Pancreas (tissue), 10 donors: ENCODE data around the gene PRR14L. TPM values are rescaled to one million over a fixed set of nuclear protein-coding genes. Genes with fewer than 3 reads are reported as not detected.
"Not testable (repeated sequence)": the region's sequence is repeated elsewhere in the genome, so short reads cannot be mapped to it uniquely, and the experiment has no call there.

ENCODE experiments used
- ATAC-seq, 4 donors: fragments of 200-7000 bp; cut with Tn5 transposase; one replicate each; pipeline versions ENCODE4 v1.8.0 to v1.9.1; 2020; ENCODE audit warnings: mild to moderate bottlenecking in 4 of 4, moderate library complexity in 4 of 4
- DNase-seq, 6 donors: peaks; one replicate each; pipeline ENCODE4 v3.0.0-alpha.2; 2020
- FAIRE-seq: peaks from 2 replicates; lab custom pipeline; 2012; peaks lifted over from hg19 to GRCh38; lab: Jason Lieb, UNC
- H3K27ac ChIP-seq, 4 donors: fragments of 200-600 bp; sonication (generic); 1 replicate in 3 of 4; 2 replicates in 1 of 4; pipeline versions ENCODE4 v1.5.0 to v1.8.0; 2020
- H3K27me3 ChIP-seq, 4 donors: fragments of 200-600 bp; one replicate each; pipeline ENCODE4 v1.8.0; 2021
- H3K36me3 ChIP-seq, 3 donors: fragments of 200-600 bp; sonication (generic) in 1 of 3; one replicate each; pipeline versions ENCODE4 v1.5.0 to v1.8.0; 2020 to 2021
- H3K4me1 ChIP-seq, 3 donors: fragments of 200-600 bp; one replicate each; pipeline ENCODE4 v1.8.0; 2021
- H3K4me3 ChIP-seq, 4 donors: fragments of 200-600 bp; sonication (generic) in 2 of 4; one replicate each; pipeline versions ENCODE4 v1.5.0 to v1.8.0; 2020 to 2021
- H3K9me3 ChIP-seq, 4 donors: fragments of 200-600 bp; one replicate each; pipeline ENCODE4 v1.8.0; 2021
- CTCF ChIP-seq, 4 donors: fragments of 200-600 bp; sonication (generic) in 3 of 4; IDR thresholded peaks; one replicate each; pipeline versions ENCODE4 v1.5.0 to v1.8.0; 2021; ENCODE audit warnings: antibody characterized with exemption in 4 of 4
- WGBS, 2 donors: extraction: QIAGEN DNeasy Blood & Tissue Kit; methylation state at CpG; one replicate each; pipeline ENCODE4 v1.1.7; 2013; 5-methylcytosine and 5-hydroxymethylcytosine counted together
- intact Hi-C, 3 donors: fragments of 100-400 bp; cut with DNase I; formaldehyde crosslinking; loops; one replicate each; pipeline versions ENCODE4 v1.11.1 to v1.14.2; 2022
- polyA plus RNA-seq, 2 donors: library from polyadenylated mRNA; stranded (reverse); fragments of 200-250 nt; gene quantifications; one replicate each; pipeline ENCODE4 v1.2.3, GENCODE V29; 2013
- total RNA-seq, 6 donors: library from RNA; stranded (reverse); fragmentation: NEBNext Ultra II Directional in 4 of 6; extraction: Animal tissue kit (Norgen Biotek cat#: 25700) in 4 of 6; gene quantifications; one replicate each; pipeline versions ENCODE4 v1.2.1 to v1.2.4, GENCODE V29; 2021 to 2023
- donor health status: healthy with polysubstance abuse.
- donor health status: DM: no; HTN: no; CAD: no; lungs with moderate emphysema.
- donor health status: DM: no; HTN: no; CAD: no.
- donor health status: control.
- donor health status: control.
- donor health status: Bipolar disorder and iron deficiency.
- donor health status: DM: yes; HTN: yes; CAD: no.
- donor health status: DM: no; HTN: no; CAD: no.
- donor health status: DM: no; HTN: no; CAD: no.
- donor health status: DM: yes; HTN: yes; CAD: no.

PRR14L gene
- total and polyA plus RNA-seq, 8 donors: 5.3 to 32.8 (median 17.6) TPM

- Histone ChIP-seq H3K36me3 (no peaks in the 10 kb centered on the region), H3K4me3 (peak overlapping the region; percentile 43 to 98 (median 88)), H3K27me3 (no peaks in the 10 kb centered on the region), H3K27ac (peak overlapping the region; percentile 35 to 84 (median 78)), H3K9me3 (no peaks in the 10 kb centered on the region), H3K4me1 (peaks cover 0 to 11% (median 6%) of the 10 kb centered on the region in 3 donors)
- TF ChIP-seq CTCF (IDR thresholded peaks at IDR 0.05): no peak
- FAIRE-seq (no peak), DNase-seq (no peak), ATAC-seq (no peak)
- intact Hi-C loops: loop anchor here in 1 of 3 donors (10.0 kb wide), 1 partner anchor 302 kb away; no protein-coding TSS in a partner anchor
- WGBS, 2 donors: 37 to 42% methylated on average over 8 of the region's 8 CpGs
Measured at GRCh38 chr22:31662668-31663037, 87.3 kb downstream of the PRR14L start.

GRCh38 chr22:31661851-31662667 lies 87.9 kb downstream of the PRR14L start, which contains the start of gene PISD:
TSS of gene PISD (minus strand) at chr22:31662215. CDS start at chr22:31662208, 7 bp downstream.
- 1 to 2% methylated on average over 52 of the region's 52 CpGs for whole genome bisulfite sequencing, 2 donors
- ATAC-seq: peak; percentile 98 to 99 (median 99)
- intact Hi-C loops: loop anchor here in 1 of 3 donors (10.0 kb wide), 1 partner anchor 303 kb away; no protein-coding TSS in a partner anchor
- FAIRE-seq: no peak
- TF ChIP-seq CTCF (IDR thresholded peaks at IDR 0.05): no peak
- H3K4me1 ChIP-seq: peaks cover 0 to 11% (median 6%) of the 10 kb centered on the region in 3 donors
- peak within 1 kb of the TSS; percentile 35 to 84 (median 78) for H3K27ac ChIP-seq
- no peaks in the 10 kb centered on the region for H3K27me3 ChIP-seq
- H3K9me3 ChIP-seq: no peaks in the 10 kb centered on the region
- peak within 1 kb of the TSS; percentile 43 to 98 (median 88) for H3K4me3 ChIP-seq
- H3K36me3 ChIP-seq: no peaks in the 10 kb centered on the region
- DNase-seq: peak; percentile 94 to 98 (median 97)

GRCh38 chr22:31660860-31661341 lies 89.0 kb downstream of the PRR14L start:
- ATAC-seq, H3K36me3 ChIP-seq, H3K9me3 ChIP-seq, FAIRE-seq, DNase-seq, H3K27me3 ChIP-seq: not testable (repeated sequence)
- H3K4me3 ChIP-seq: peak overlapping the region; percentile 43 to 98 (median 88)
- 51 to 53% methylated on average over 10 of the region's 10 CpGs for WGBS, 2 donors
- H3K27ac ChIP-seq: peak overlapping the region in 1 of 4 donors; percentile 84
- H3K4me1 ChIP-seq: peaks cover 0 to 11% (median 6%) of the 10 kb centered on the region in 3 donors
- intact Hi-C loops: loop anchor here in 1 of 3 donors (10.0 kb wide), 1 partner anchor 304 kb away; no protein-coding TSS in a partner anchor

- no peak overlapping the region for H3K4me3 ChIP-seq
- no peak overlapping the region for H3K27ac ChIP-seq
- TF ChIP-seq CTCF (IDR thresholded peaks at IDR 0.05): no peak
- FAIRE-seq: no peak
- H3K36me3 ChIP-seq: no peaks in the 10 kb centered on the region
- no peaks in the 10 kb centered on the region for H3K27me3 ChIP-seq
- no peak for ATAC-seq
- H3K4me1 ChIP-seq: peaks cover 0 to 14% (median 6%) of the 10 kb centered on the region in 3 donors
- intact Hi-C loops: no loop called here
- DNase-seq: no peak
- no peaks in the 10 kb centered on the region for H3K9me3 ChIP-seq
- WGBS, 2 donors: 78 to 83% methylated on average over 7 of the region's 7 CpGs
Measured at GRCh38 chr22:31659246-31659645, 90.7 kb downstream of the PRR14L start.

- Histone ChIP-seq H3K9me3 (no peaks in the 10 kb centered on the region), H3K4me1 (peaks cover 0 to 20% (median 3%) of the 10 kb centered on the region in 3 donors), H3K36me3 (peaks cover 0 to 6% (median 0%) of the 10 kb centered on the region in 3 donors), H3K27me3 (no peaks in the 10 kb centered on the region), H3K27ac (peak overlapping the region in 2 of 4 donors; percentile 70), H3K4me3 (no peak overlapping the region)
- no peak for FAIRE-seq
- DNase-seq: no peak
- intact Hi-C loops: no loop called here
- WGBS, 2 donors: 92 to 94% methylated on average over 5 of the region's 5 CpGs
- ATAC-seq: no peak
- no peak for TF ChIP-seq CTCF (IDR thresholded peaks at IDR 0.05)
Measured at GRCh38 chr22:31654408-31654807, 95.5 kb downstream of the PRR14L start.
